Kidney (tissue), 14 donors: ENCODE data around the gene RAPGEF5. TPM values are rescaled to one million over a fixed set of nuclear protein-coding genes. Genes with fewer than 3 reads are reported as not detected.
A peak's percentile ranks its signal among the peaks of the same experiment; 100 is the strongest.

Source experiments
- DNase-seq, 5 donors: peaks; one replicate each; pipeline ENCODE4 v3.0.0-alpha.2; 2013 to 2020
- FAIRE-seq: peaks from 2 replicates; lab custom pipeline; 2012; peaks lifted over from hg19 to GRCh38; lab: Jason Lieb, UNC
- H3K27ac ChIP-seq, 2 donors: one replicate each; pipeline ENCODE4 v1.7.0; 2013; ENCODE audit warnings: low read depth in 2 of 2, low read length in 2 of 2, inconsistent platforms in 1 of 2
- H3K27me3 ChIP-seq: one replicate; pipeline ENCODE4 v1.7.1; 2013; ENCODE audit warnings: low read length, inconsistent platforms; ENCODE audit not compliant: control insufficient read depth, insufficient read depth
- H3K36me3 ChIP-seq, 3 donors: one replicate each; pipeline versions ENCODE4 v1.7.0 to v1.7.1; 2013; ENCODE audit warnings: low read length in 3 of 3, control low read depth in 1 of 3, inconsistent platforms in 1 of 3; ENCODE audit not compliant: insufficient read depth in 3 of 3, control insufficient read depth in 2 of 3
- H3K4me1 ChIP-seq, 3 donors: one replicate each; pipeline versions ENCODE4 v1.7.0 to v1.7.1; 2013; ENCODE audit warnings: low read length in 3 of 3, inconsistent platforms in 1 of 3, low read depth in 1 of 3; ENCODE audit not compliant: control insufficient read depth in 2 of 3, insufficient read depth in 2 of 3
- H3K4me3 ChIP-seq, 3 donors: one replicate each; pipeline versions ENCODE4 v1.7.0 to v1.8.1; 2013; ENCODE audit warnings: low read length in 3 of 3, control low read depth in 1 of 3, inconsistent platforms in 1 of 3
- H3K9ac ChIP-seq, 3 donors: one replicate each; pipeline versions ENCODE4 v1.7.0 to v1.7.1; 2013; ENCODE audit warnings: low read length in 3 of 3, control low read depth in 1 of 3, inconsistent platforms in 1 of 3
- H3K9me3 ChIP-seq, 3 donors: one replicate each; pipeline versions ENCODE4 v1.7.0 to v1.7.1; 2013; ENCODE audit warnings: low read length in 3 of 3, control low read depth in 1 of 3, inconsistent platforms in 1 of 3; ENCODE audit not compliant: control insufficient read depth in 2 of 3, insufficient read depth in 1 of 3
- CTCF ChIP-seq: IDR thresholded peaks from 3 replicates; pipeline ENCODE4 v1.5.1; 2012; ENCODE audit warnings: mild to moderate bottlenecking, moderate library complexity, borderline replicate concordance; ENCODE audit not compliant: insufficient read depth; ENCODE audit errors: extremely low read depth
- intact Hi-C: fragments of 100-400 bp; cut with DNase I; formaldehyde crosslinking; loops from one replicate; pipeline ENCODE4 v1.11.1; 2022
- polyA plus RNA-seq: library from polyadenylated mRNA; stranded (reverse); fragments of 350-450 nt; fragmentation: Illumina TruSeq; extraction: RNeasy Lipid Tissue Mini Kit (QIAGEN cat#74804); gene quantifications from one replicate; pipeline ENCODE4 v1.2.3, GENCODE V29; 2014; ENCODE audit warnings: low read depth, low replicate concordance; ENCODE audit not compliant: insufficient read depth
- total RNA-seq: library from RNA; stranded (reverse); fragmentation: NEBNext Ultra II Directional; extraction: Animal tissue kit (Norgen Biotek cat#: 25700); gene quantifications from one replicate; pipeline ENCODE4 v1.2.1, GENCODE V29; 2021
- donor health status: control.
- donor health status: control.
- donor health status: control.
- donor health status: control.
- donor health status: control.
- donor health status: DM: yes; HTN: yes; CAD: no.
- donor health status: Normal renal cell carcinoma (clear cell type).

RAPGEF5 gene
- total and polyA plus RNA-seq, 2 donors from 2014 or later = 3.9 to 67.8 TPM

- Histone ChIP-seq H3K4me3 (no peak overlapping the region), H3K27ac (no peak overlapping the region), H3K9me3 (no peaks in the 10 kb centered on the region), H3K9ac (no peak overlapping the region), H3K27me3 (no peaks in the 10 kb centered on the region), H3K4me1 (no peaks in the 10 kb centered on the region), H3K36me3 (no peaks in the 10 kb centered on the region)
- FAIRE-seq = no peak
- no peak for DNase-seq
- TF ChIP-seq CTCF = no peak
- intact Hi-C loops = no loop called here
Measured at GRCh38 chr7:22238354-22239311, 118.3 kb downstream of the RAPGEF5 start.

- no peak for DNase-seq
- no peaks in the 10 kb centered on the region for H3K27me3 ChIP-seq
- TF ChIP-seq CTCF = no peak
- no peak overlapping the region for H3K4me3 ChIP-seq
- H3K27ac ChIP-seq = no peak overlapping the region
- no peaks in the 10 kb centered on the region for H3K36me3 ChIP-seq
- H3K9me3 ChIP-seq = no peaks in the 10 kb centered on the region
- no peak for FAIRE-seq
- H3K9ac ChIP-seq = no peak overlapping the region
- intact Hi-C loops = no loop called here
- no peaks in the 10 kb centered on the region for H3K4me1 ChIP-seq
Measured at GRCh38 chr7:22235134-22235533, 121.8 kb downstream of the RAPGEF5 start.

DNA sequence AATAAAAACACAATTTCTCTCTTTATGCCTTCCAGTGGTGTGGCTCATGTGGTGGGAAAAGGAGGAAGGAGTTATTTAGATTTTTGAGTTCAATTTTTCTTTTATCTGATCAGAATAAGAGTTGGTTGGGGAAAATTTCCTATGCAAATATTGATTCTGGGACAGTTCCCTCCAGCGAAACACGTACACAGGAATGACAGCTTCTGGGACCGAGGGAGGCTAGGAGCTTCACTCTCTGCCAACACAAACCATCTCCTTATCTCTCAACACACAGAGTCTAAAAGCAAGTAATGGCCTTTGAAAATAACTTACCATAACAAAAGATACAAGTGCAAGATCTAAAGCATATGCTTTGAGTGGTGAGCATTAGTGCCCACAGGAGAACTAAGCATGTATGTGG is 122.7 kb downstream of the RAPGEF5 start:
- H3K9ac ChIP-seq = no peak overlapping the region
- H3K27ac ChIP-seq = no peak overlapping the region
- H3K9me3 ChIP-seq = no peaks in the 10 kb centered on the region
- DNase-seq (peak in 2 of 5 donors; percentile 38 to 72), FAIRE-seq (no peak)
- no peaks in the 10 kb centered on the region for H3K27me3 ChIP-seq
- H3K36me3 ChIP-seq = no peaks in the 10 kb centered on the region
- intact Hi-C loops = no loop called here
- no peak for TF ChIP-seq CTCF
- no peaks in the 10 kb centered on the region for H3K4me1 ChIP-seq
- H3K4me3 ChIP-seq = no peak overlapping the region
